Keratinocyte (primary cell): ENCODE results near the gene NIM1K. TPM values are rescaled to one million over a fixed set of nuclear protein-coding genes. Genes with fewer than 3 reads are reported as not detected.

Source experiments
- DNase-seq: peaks from one replicate; pipeline ENCODE4 v3.0.0-alpha.2; 2011; ENCODE audit warnings: low read depth, missing footprints, low spot score
- FAIRE-seq: peaks from 2 replicates; lab custom pipeline; 2011; peaks lifted over from hg19 to GRCh38; lab: Jason Lieb, UNC
- H2AFZ ChIP-seq: 2 replicates; pipeline ENCODE4 v1.6.0; 2012; ENCODE audit warnings: low read length, control low read depth, inconsistent platforms; ENCODE audit not compliant: control insufficient read depth
- H3K27ac ChIP-seq: 2 replicates; pipeline ENCODE4 v1.5.1; 2011; ENCODE audit warnings: low read length; ENCODE audit not compliant: control insufficient read depth, insufficient read depth
- H3K27me3 ChIP-seq: 3 replicates; pipeline ENCODE4 v1.6.0; 2011; ENCODE audit warnings: low read length; ENCODE audit not compliant: control insufficient read depth, insufficient read depth; ENCODE audit errors: extremely low read depth
- H3K36me3 ChIP-seq, 2 experiments: 2 replicates in 1 of 2; 3 replicates in 1 of 2; pipeline ENCODE4 v1.5.1; 2011; ENCODE audit warnings: low read length in 2 of 2, mild to moderate bottlenecking in 1 of 2; ENCODE audit not compliant: control insufficient read depth in 2 of 2, insufficient read depth in 2 of 2; ENCODE audit errors: extremely low read depth in 1 of 2
- H3K4me1 ChIP-seq: 3 replicates; pipeline ENCODE4 v1.5.1; 2011; ENCODE audit warnings: low read length; ENCODE audit not compliant: control insufficient read depth, insufficient read depth; ENCODE audit errors: extremely low read depth
- H3K4me2 ChIP-seq: 3 replicates; pipeline ENCODE4 v1.6.0; 2011; ENCODE audit warnings: low read depth, low read length; ENCODE audit not compliant: control insufficient read depth, insufficient read depth; ENCODE audit errors: extremely low read depth
- H3K4me3 ChIP-seq, 3 experiments: fragments of 200-600 bp in 1 of 3; sonication (generic) in 1 of 3; 2 replicates in 2 of 3; 3 replicates in 1 of 3; pipeline ENCODE4 v1.5.1; 2011 to 2016; ENCODE audit warnings: low read length in 3 of 3, mild to moderate bottlenecking in 3 of 3, control low read depth in 2 of 3, inconsistent platforms in 1 of 3, low read depth in 1 of 3, mixed read lengths in 1 of 3, mixed run types in 1 of 3, moderate library complexity in 1 of 3; ENCODE audit not compliant: control insufficient read depth in 2 of 3, insufficient read depth in 2 of 3; ENCODE audit errors: extremely low read depth in 1 of 3
- H3K79me2 ChIP-seq: 2 replicates; pipeline ENCODE4 v1.6.0; 2012; ENCODE audit warnings: low read length; ENCODE audit not compliant: control insufficient read depth, insufficient read depth
- H3K9ac ChIP-seq: 3 replicates; pipeline ENCODE4 v1.6.0; 2011; ENCODE audit warnings: low read length; ENCODE audit not compliant: control insufficient read depth, insufficient read depth; ENCODE audit errors: extremely low read depth
- H3K9me1 ChIP-seq: 3 replicates; pipeline ENCODE4 v1.6.0; 2011; ENCODE audit warnings: low read length; ENCODE audit not compliant: control insufficient read depth, insufficient read depth; ENCODE audit errors: extremely low read depth
- H3K9me3 ChIP-seq: 2 replicates; pipeline ENCODE4 v1.5.1; 2012; ENCODE audit warnings: low read depth, low read length; ENCODE audit not compliant: control insufficient read depth
- H4K20me1 ChIP-seq: 3 replicates; pipeline ENCODE4 v1.6.0; 2011; ENCODE audit warnings: low read length; ENCODE audit not compliant: control insufficient read depth, insufficient read depth; ENCODE audit errors: extremely low read depth
- EZH2 ChIP-seq: IDR thresholded peaks from one replicate; pipeline ENCODE4 v1.6.1; 2012; ENCODE audit warnings: inconsistent platforms, mild to moderate bottlenecking, low read length, moderate library complexity
- dilution Hi-C: fragments of 300-500 bp; cut with MboI; formaldehyde crosslinking; loops from one replicate; pipeline ENCODE4 v1.7.0; 2020; ENCODE audit warnings: low sequenced_read_pairs; ENCODE audit not compliant: extremely low pct_ligation_motif_present
- polyA plus RNA-seq, 5 experiments: library from polyadenylated mRNA; depleted of rRNA in 3 of 5; stranded (reverse) in 3 of 5; stranded (forward) in 1 of 5; unstranded in 1 of 5; fragments of >200 nt; gene quantifications; 1 replicate in 1 of 5; 2 replicates in 3 of 5; 3 replicates in 1 of 5; pipeline versions ENCODE4 v1.2.1 to v1.2.3, GENCODE V29; 2011 to 2012; ENCODE audit warnings: missing spikeins in 2 of 5, low read depth in 1 of 5, low replicate concordance in 1 of 5
- TF ChIP-seq, protein P1 (sequence below), 3 experiments: IDR thresholded peaks in 1 of 3; conservative IDR thresholded peaks in 1 of 3; optimal IDR thresholded peaks in 1 of 3; 2 replicates in 2 of 3; 3 replicates in 1 of 3; pipeline versions ENCODE3 to v1.5.1; 2011; ENCODE audit warnings: low read length in 3 of 3, mild to moderate bottlenecking in 3 of 3, moderate library complexity in 2 of 3, control low read depth in 1 of 3, inconsistent platforms in 1 of 3; ENCODE audit not compliant: insufficient read depth in 2 of 3; ENCODE audit errors: extremely low read depth in 1 of 3

The NIM1K gene
- polyA plus RNA-seq, 1 donor (not counting 4 experiments of a cell fraction or from before 2014, with no cell fraction given): 0.07 TPM

GRCh38 chr5:43315682-43316081 lies 123.7 kb downstream of the NIM1K start:
- TF ChIP-seq, protein P1, sequence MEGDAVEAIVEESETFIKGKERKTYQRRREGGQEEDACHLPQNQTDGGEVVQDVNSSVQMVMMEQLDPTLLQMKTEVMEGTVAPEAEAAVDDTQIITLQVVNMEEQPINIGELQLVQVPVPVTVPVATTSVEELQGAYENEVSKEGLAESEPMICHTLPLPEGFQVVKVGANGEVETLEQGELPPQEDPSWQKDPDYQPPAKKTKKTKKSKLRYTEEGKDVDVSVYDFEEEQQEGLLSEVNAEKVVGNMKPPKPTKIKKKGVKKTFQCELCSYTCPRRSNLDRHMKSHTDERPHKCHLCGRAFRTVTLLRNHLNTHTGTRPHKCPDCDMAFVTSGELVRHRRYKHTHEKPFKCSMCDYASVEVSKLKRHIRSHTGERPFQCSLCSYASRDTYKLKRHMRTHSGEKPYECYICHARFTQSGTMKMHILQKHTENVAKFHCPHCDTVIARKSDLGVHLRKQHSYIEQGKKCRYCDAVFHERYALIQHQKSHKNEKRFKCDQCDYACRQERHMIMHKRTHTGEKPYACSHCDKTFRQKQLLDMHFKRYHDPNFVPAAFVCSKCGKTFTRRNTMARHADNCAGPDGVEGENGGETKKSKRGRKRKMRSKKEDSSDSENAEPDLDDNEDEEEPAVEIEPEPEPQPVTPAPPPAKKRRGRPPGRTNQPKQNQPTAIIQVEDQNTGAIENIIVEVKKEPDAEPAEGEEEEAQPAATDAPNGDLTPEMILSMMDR (optimal IDR thresholded peaks at IDR 0.05 in 1 of 3, IDR thresholded peaks at IDR 0.05 in 1 of 3, conservative IDR thresholded peaks at IDR 0.05 in 1 of 3; ENCODE audit: extremely low read depth in 1 of 3, insufficient read depth in 2 of 3, low read length in 3 of 3): no peak
- TF ChIP-seq EZH2: no peak
- Histone ChIP-seq H3K9me1 (no peaks in the 10 kb centered on the region), H3K9me3 (no peaks in the 10 kb centered on the region), H2AFZ (no peak overlapping the region), H3K27me3 (no peaks in the 10 kb centered on the region), H3K4me2 (no peak overlapping the region), H3K4me3 (peak overlapping the region in 1 of 3 experiments; percentile 14), H4K20me1 (peaks cover 20% of the 10 kb centered on the region), H3K4me1 (peaks cover 35% of the 10 kb centered on the region), H3K79me2 (peaks cover 26% of the 10 kb centered on the region), H3K36me3 (peaks cover 3 to 14% of the 10 kb centered on the region in 2 experiments), H3K9ac (no peak overlapping the region), H3K27ac (peak overlapping the region; percentile 20)
- FAIRE-seq (no peak), DNase-seq (no peak)
- dilution Hi-C loops: no loop called here

DNA sequence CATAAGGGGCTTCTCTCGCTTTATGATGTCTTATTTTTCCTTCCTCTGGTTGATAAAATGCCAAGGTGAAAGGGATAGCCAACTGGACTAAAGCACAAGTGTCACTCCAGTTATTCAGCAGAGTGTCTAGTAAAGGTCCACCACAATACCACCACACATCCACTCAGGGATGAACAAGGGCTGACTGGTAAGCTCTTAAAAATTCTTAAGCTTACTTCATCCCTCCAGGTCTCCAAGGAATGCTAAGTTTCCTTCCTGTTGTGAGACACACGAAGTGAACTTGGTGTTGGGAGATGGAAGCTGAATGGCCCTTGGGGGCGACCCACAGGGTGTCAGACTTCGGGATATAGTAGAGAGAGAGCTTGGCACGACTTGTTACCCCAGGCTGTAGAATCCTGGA lies 124.4 kb downstream of the NIM1K start:
- H3K27me3 ChIP-seq: no peaks in the 10 kb centered on the region
- no peaks in the 10 kb centered on the region for H3K9me3 ChIP-seq
- no peak overlapping the region for H3K4me3 ChIP-seq
- H3K4me2 ChIP-seq: no peak overlapping the region
- no peak overlapping the region for H3K27ac ChIP-seq
- dilution Hi-C loops: no loop called here
- peaks cover 18% of the 10 kb centered on the region for H3K79me2 ChIP-seq
- peaks cover 28% of the 10 kb centered on the region for H3K4me1 ChIP-seq
- peaks cover 2 to 12% of the 10 kb centered on the region in 2 experiments for H3K36me3 ChIP-seq
- no peaks in the 10 kb centered on the region for H3K9me1 ChIP-seq
- no peak for FAIRE-seq
- H4K20me1 ChIP-seq: peaks cover 15% of the 10 kb centered on the region
- TF ChIP-seq, protein P1 (optimal IDR thresholded peaks at IDR 0.05 in 1 of 3, IDR thresholded peaks at IDR 0.05 in 1 of 3, conservative IDR thresholded peaks at IDR 0.05 in 1 of 3; ENCODE audit: extremely low read depth in 1 of 3, insufficient read depth in 2 of 3, low read length in 3 of 3): no peak
- no peak for TF ChIP-seq EZH2
- no peak for DNase-seq
- no peak overlapping the region for H3K9ac ChIP-seq
- no peak overlapping the region for H2AFZ ChIP-seq
